Brain microvascular endothelial cell (primary cell): Measurements from ENCODE around the gene CELF5.

Experiments
- DNase-seq: peaks from one replicate; pipeline ENCODE4 v3.0.0-alpha.2; 2020
- H3K27ac ChIP-seq: fragments of 250-450 bp; sonication (Bioruptor Pico); 2 replicates; pipeline ENCODE4 v1.5.1; 2020; ENCODE audit warnings: mild to moderate bottlenecking, moderate library complexity
- H3K27me3 ChIP-seq: fragments of 250-450 bp; sonication (Bioruptor Pico); replicated peaks from 2 replicates; pipeline ENCODE4 v1.5.1; 2020; ENCODE audit warnings: mild to moderate bottlenecking
- H3K36me3 ChIP-seq: fragments of 250-450 bp; sonication (Bioruptor Pico); replicated peaks from 2 replicates; pipeline ENCODE4 v1.5.1; 2020; ENCODE audit warnings: mild to moderate bottlenecking
- H3K4me3 ChIP-seq: 2 replicates; pipeline ENCODE4 v1.5.1; 2011; ENCODE audit warnings: low read depth, mild to moderate bottlenecking, control low read depth, low read length, moderate library complexity
- in situ Hi-C: cut with HindIII; loops from 2 replicates; pipeline ENCODE4 v1.10.0; 2017; ENCODE audit warnings: low sequenced_read_pairs, low pct_ligation_motif_present
- TF ChIP-seq, protein P1 (sequence below): IDR thresholded peaks from 2 replicates; pipeline ENCODE4 v1.5.1; 2011; ENCODE audit warnings: low read depth, mild to moderate bottlenecking, moderate library complexity, low read length, control low read depth, inconsistent platforms; ENCODE audit errors: missing control alignments

CELF5 gene

DNA sequence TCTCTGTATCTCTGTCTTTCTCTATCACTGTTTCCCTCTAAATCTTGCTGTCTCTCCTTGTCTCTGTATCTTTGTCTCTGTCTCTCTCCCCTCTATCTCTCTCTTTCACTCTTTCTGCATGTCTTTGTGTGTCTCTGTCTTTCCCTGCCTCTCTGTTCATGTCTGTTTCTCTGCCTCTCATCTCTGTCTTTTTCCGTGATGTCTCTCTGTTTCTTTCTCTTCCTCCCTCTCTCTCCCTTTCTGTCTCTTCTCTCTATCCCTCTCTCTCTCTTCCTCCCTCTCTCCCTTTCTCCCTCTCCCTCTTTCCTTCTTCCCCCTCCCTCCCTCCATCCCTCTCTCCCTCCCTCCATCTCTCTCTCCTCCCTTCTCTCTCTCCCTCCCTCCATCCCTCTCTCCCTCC lies 85.3 kb downstream of the CELF5 start:
- in situ Hi-C loops, result no loop called here
- DNase-seq, result no peak
- Histone ChIP-seq H3K4me3 (no peak overlapping the region), H3K27me3 (peaks cover 20% of the 10 kb centered on the region), H3K36me3 (no peaks in the 10 kb centered on the region), H3K27ac (no peak overlapping the region)
- TF ChIP-seq, protein P1, sequence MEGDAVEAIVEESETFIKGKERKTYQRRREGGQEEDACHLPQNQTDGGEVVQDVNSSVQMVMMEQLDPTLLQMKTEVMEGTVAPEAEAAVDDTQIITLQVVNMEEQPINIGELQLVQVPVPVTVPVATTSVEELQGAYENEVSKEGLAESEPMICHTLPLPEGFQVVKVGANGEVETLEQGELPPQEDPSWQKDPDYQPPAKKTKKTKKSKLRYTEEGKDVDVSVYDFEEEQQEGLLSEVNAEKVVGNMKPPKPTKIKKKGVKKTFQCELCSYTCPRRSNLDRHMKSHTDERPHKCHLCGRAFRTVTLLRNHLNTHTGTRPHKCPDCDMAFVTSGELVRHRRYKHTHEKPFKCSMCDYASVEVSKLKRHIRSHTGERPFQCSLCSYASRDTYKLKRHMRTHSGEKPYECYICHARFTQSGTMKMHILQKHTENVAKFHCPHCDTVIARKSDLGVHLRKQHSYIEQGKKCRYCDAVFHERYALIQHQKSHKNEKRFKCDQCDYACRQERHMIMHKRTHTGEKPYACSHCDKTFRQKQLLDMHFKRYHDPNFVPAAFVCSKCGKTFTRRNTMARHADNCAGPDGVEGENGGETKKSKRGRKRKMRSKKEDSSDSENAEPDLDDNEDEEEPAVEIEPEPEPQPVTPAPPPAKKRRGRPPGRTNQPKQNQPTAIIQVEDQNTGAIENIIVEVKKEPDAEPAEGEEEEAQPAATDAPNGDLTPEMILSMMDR, result no peak

DNA sequence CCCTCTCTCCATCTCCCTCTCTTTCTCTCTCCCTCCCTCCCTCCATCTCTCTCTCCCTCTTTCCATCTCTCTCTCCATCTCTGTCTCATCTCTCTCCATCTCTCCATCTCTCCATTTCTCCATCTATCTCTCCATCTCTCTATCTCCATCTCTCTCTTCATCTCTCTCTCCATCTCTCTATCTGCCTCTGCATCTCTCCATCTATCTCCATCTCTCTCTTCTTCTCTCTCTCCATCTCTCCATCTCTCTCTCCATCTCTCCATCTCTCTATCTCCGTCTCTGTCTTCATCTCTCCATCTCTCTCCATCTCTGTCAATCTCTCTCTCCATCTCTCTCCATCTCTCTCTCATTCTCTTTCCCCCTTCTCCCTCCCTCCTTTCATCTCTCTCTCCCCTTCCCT lies 85.8 kb downstream of the CELF5 start:
- peaks cover 20% of the 10 kb centered on the region for H3K27me3 ChIP-seq
- H3K4me3 ChIP-seq, result no peak overlapping the region
- H3K27ac ChIP-seq, result no peak overlapping the region
- DNase-seq, result no peak
- H3K36me3 ChIP-seq, result no peaks in the 10 kb centered on the region
- TF ChIP-seq, protein P1, result no peak
- in situ Hi-C loops, result no loop called here

DNA sequence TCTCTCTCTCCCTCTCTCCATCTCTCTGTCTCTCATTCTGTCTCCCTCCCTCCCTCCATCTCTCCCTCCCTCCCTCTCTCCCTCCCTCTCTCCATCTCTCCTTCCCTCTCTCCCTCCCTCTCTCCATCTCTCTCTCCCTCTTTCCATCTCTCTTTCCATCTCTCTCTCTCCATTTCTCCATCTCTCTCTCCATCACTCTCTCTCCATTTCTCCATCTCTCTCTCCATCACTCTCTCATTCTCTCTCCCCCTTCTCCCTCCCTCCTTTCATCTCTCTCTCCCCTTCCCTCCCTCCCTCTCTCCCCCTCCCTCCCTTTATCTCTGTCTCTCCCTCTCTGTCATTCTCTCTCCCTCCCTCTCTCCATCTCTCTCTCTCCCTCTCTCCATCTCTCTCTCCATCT lies 86.2 kb downstream of the CELF5 start:
- no peak for DNase-seq
- Histone ChIP-seq H3K27me3 (peaks cover 20% of the 10 kb centered on the region), H3K27ac (no peak overlapping the region), H3K36me3 (no peaks in the 10 kb centered on the region), H3K4me3 (no peak overlapping the region)
- TF ChIP-seq, protein P1, result no peak
- in situ Hi-C loops, result no loop called here

DNA sequence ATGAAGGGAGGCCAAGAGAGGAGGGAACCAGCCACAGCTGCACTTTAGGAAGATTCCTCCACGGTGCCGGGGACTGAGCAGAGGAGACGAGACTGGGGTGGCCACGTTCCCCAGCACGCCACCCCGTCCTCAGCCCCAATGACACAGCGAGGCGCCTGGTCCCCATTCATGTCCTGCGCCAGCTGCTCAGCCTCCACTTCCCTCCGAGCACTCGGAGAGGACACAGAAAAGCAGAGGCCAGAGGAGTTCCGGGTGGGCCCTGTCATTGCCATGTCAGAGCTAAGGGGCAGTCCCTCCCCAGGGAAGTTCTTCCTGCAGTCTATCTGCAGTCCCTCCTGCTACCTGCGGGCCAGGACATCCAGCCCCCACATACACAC lies 88.7 kb downstream of the CELF5 start:
- Histone ChIP-seq H3K27me3 (peaks cover 19% of the 10 kb centered on the region), H3K27ac (no peak overlapping the region), H3K36me3 (no peaks in the 10 kb centered on the region), H3K4me3 (no peak overlapping the region)
- TF ChIP-seq, protein P1, result no peak
- in situ Hi-C loops, result no loop called here
- no peak for DNase-seq

DNA sequence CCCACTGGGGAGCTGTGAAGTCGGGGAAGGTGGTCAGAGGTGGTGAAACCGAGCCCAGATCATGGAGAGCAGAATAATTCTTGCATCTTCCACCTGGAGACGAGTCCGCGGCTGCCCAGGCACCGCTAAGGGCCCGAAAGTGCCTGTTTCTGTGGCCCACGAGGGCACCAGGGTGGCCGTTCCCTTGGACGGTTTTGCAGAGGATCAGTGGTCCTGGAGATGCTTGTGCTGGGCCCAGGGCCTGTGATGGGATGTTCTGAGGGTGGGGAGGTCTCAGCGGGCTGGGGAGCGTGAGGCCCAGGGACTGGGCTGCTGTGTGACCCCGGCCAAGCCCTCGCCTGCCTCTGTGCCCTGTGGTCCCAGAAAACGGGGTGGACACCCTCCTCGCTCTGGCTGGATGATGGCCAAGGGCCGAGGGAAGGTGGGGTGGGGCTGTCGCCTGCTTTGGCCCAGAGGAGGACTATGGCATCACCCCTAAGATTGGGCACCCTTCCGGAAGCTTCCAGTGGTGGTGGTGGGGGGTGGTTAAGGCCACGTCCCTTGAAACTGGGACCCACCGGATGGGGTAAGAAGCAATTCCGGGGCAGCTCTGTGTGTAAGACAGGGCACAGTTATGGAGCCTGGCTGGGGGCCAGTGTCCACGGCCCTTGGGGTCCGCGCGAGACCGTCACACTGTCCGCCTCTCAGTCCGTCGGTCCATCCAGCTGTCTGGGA lies 90.7 kb downstream of the CELF5 start:
- Histone ChIP-seq H3K36me3 (no peaks in the 10 kb centered on the region), H3K27me3 (peaks cover 14% of the 10 kb centered on the region), H3K27ac (no peak overlapping the region), H3K4me3 (no peak overlapping the region)
- no peak for DNase-seq
- TF ChIP-seq, protein P1, result no peak
- in situ Hi-C loops, result no loop called here

DNA sequence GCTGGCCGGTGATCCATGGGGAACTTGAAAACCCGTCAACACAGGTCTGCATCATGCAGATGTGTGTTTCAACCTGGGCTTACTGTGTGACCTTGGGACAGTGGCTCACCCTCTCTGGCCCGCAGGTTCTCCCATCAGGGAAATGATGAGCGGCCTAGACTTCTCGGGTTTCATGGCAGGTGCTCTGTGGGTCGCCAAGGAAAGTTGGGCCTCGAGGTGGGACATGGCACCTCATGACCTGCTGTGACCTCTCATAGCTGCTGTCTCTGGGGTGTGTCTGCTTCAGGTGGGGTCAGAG lies 91.2 kb downstream of the CELF5 start:
- Histone ChIP-seq H3K36me3 (no peaks in the 10 kb centered on the region), H3K27ac (no peak overlapping the region), H3K27me3 (peaks cover 11% of the 10 kb centered on the region), H3K4me3 (no peak overlapping the region)
- no peak for DNase-seq
- in situ Hi-C loops, result no loop called here
- TF ChIP-seq, protein P1, result no peak
